CD1c-positive myeloid dendritic cell (primary cell): ENCODE data around the gene UBR3.
"Not testable (repeated sequence)": the region's sequence is repeated elsewhere in the genome, so short reads cannot be mapped to it uniquely, and the experiment has no call there.

Experiments
- DNase-seq: peaks from one replicate; pipeline ENCODE4 v3.0.0-alpha.2; 2016; ENCODE audit errors: extremely low spot score

The UBR3 gene

GRCh38 chr2:170113168-170113894, 286.1 kb downstream of the UBR3 start:
- DNase-seq: no peak

- DNase-seq: no peak
Observed at GRCh38 chr2:170115501-170116229, 288.4 kb downstream of the UBR3 start.

GRCh38 chr2:170118641-170119040, 291.4 kb downstream of the UBR3 start:
- no peak for DNase-seq

GRCh38 chr2:170119326-170119725, 292.1 kb downstream of the UBR3 start:
- DNase-seq: not testable (repeated sequence)

- DNase-seq: no peak
Observed at GRCh38 chr2:170121689-170122088, 294.4 kb downstream of the UBR3 start.

- no peak for DNase-seq
Observed at GRCh38 chr2:170122883-170123547, 295.8 kb downstream of the UBR3 start.

- DNase-seq: no peak
Observed at GRCh38 chr2:170123593-170123992, 296.3 kb downstream of the UBR3 start.

GRCh38 chr2:170126138-170126728, 299.0 kb downstream of the UBR3 start:
- not testable (repeated sequence) for DNase-seq
